T-helper 2 cell (primary cell): Measurements from ENCODE around the gene ZSWIM8.
"Not testable (repeated sequence)": the region's sequence is repeated elsewhere in the genome, so short reads cannot be mapped to it uniquely, and the experiment has no call there.

Experiments used
- DNase-seq, 5 experiments: peaks; one replicate each; pipeline versions ENCODE4 v3.0.0 to v3.0.0-alpha.2; 2012 to 2022

The ZSWIM8 gene

DNA sequence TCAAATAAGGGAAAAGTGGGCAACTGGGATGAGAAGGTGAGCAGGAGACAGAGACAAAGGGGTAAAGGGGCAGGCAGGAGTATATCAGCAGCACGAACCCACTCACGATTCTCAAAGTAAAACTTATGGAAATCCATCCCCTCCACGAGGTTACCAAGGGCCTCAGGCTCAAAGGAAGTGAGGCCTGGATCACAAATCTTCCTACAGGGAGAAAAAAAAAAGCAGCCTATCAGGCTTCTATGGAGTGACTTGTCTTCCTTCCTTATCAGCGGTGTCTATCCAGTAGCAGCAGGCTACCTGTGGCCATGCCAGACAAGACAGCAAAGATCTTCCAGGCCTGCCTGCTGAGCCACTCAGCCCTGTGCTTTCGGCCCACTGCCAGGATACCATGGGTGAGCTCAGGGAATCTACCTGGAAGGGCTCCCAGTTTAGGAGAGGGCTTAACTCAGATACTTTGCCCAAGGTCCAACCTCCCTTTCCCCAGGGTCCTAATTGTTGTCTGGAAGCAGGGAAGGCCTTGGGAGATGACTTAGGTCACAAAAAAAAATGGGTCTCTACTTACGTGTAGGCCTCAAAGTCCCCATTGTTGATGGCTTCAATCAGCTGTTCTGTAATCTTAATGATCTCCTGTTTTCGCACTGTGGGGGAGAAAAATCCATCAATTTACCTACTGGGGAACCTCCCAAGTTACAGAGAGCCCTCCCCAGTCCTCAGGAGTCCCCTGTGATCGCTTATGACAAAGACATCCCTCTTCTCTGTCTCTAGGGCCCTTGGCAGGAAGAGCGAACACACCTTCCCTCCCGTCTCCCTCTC is 31.7 kb downstream of the ZSWIM8 start:
- DNase-seq: no peak

DNA sequence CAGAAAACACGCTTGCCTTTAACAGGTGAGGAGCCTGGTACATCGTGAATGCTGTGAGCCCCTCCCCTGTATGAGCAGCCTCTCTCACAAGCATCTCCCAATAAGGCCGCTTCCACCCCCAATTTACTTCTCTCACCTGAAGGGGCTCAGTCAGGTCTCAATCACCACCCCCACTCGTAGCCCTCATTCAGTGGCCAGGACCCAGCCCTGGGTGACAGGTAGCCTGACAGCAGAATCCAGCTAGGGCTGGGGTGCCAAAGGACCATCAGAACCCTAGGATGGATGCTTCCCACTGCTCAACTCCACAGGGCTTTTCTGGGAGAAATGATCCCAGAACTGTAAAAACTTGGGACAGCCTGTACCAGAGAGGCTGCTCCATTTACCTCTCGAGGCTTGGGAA is 32.4 kb downstream of the ZSWIM8 start:
- no peak for DNase-seq

DNA sequence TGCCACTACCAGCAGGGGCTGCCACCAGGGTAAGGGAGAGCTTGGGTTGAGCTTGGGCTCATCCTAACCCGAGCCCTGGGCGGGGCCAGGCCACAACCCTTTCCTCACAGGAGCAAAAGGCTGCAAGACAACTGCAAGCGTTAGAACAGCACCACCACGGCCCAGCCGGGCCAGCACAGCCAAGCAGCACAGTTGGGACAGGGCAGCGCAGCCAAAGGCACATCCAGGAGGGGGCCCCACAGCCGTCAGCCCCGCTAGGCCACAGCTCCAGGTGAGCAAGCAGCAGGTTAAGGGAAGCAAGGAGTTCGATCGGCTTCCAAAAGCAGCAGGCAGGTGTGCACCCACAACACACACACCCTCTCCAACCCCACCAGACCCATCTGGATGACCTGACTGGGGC is 33.0 kb downstream of the ZSWIM8 start:
- DNase-seq: no peak

DNA sequence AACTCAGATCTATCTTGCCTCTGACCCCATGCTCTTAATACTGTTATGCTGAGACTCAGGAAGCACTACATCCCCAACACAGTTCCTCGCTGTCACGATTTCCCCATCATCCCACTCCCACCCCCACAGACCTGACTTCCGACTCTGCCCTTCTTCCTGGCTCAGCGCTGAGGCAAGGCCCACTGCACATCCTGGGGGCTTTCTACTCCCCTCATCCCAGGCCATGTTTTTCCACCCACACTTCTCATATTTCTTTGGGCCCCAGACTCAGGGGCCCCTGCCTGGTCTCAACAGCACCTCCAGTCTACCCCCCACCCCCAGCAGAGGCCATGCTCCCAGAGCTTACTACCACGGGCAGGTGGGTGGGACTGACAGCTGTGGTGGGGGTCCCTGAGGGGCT is 33.7 kb downstream of the ZSWIM8 start:
- DNase-seq: no peak

DNA sequence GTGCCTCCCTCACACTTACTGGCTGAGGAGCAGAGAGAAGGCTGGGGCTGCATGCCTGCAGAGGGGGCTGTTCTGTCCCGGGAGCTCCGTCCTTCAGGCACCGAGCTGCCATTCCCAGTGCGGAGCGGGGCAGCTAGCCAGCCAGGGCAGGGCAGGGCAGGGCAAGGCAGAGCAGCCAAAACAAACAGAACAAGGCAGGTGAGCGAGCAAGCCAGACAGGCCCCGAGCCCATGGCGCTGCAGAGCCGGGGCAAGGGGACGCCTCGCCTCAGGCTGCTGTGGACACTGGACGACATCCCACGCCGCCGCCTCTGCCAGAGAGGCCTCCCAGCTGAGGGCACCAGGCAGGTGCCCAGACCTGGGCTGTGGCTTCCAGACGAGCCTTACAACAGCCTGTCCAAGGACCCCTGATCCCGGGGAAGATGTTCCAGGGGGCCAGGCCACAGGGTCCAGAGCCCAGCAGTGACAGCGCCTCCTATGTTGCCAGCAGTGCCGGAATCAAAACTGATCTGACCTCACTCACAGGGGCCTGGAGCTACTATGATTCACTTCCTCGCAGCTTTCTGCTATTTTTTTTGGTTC is 34.2 kb downstream of the ZSWIM8 start:
- no peak for DNase-seq

- no peak for DNase-seq
Measured at GRCh38 chr10:73823391-73823790, 38.0 kb downstream of the ZSWIM8 start.

- DNase-seq: no peak
Measured at GRCh38 chr10:73824146-73824725, 38.8 kb downstream of the ZSWIM8 start.

DNA sequence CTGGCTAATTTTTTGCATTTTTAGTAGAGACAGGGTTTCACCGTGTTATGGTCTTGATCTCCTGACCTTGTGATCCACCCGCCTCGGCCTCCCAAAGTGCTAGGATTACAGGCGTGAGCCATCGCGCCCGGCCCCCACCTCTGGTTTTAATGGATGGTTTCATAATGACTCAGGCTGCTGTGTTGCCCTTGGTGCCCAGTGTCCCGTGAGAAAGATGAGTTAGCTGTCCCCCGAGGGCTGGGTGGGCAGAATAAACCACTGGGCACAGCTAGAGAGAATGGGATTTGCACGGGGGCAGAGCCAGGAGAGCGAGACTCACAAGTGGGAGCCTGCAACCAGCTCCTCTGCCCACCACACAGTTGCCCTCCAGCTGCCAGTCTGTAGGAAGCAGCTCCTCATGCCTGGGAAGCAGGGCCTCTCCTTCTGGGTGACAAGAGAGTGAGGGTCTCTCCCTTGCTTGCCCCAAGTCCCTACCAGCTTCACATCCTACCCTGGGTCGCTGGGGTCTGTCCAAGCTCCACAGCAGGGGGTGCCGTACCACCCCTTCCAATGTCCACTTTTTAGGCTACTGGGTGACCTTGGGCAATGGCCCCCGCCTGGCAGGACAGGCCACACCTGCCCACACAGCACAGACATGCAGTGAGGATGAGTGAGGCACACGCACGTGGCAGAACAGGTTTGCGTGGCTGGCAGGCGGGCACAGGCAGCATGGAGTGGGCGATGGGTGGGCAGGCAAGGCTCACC is 42.1 kb downstream of the ZSWIM8 start:
- no peak for DNase-seq

DNA sequence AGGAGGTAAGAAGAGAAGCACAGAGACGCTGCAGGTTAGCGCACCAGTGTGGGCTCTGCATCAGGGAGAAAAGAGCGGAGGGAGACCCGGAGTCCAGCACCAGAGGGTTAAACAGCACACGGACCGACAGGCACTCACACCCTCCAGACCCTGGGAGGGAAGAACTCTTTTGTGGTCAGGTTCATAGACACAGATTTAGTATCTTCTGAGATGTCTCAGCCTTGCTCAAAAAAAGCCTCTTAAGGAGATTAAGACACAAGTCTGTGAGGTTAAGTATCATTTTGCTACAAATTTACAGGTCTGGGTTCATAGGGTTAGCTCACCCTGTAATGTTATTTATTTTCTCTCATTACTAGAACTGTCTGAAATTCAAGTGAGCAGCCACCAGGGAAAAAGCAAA is 42.8 kb downstream of the ZSWIM8 start:
- no peak for DNase-seq

- not testable (repeated sequence) for DNase-seq
Measured at GRCh38 chr10:73829090-73829489, 43.7 kb downstream of the ZSWIM8 start.

DNA sequence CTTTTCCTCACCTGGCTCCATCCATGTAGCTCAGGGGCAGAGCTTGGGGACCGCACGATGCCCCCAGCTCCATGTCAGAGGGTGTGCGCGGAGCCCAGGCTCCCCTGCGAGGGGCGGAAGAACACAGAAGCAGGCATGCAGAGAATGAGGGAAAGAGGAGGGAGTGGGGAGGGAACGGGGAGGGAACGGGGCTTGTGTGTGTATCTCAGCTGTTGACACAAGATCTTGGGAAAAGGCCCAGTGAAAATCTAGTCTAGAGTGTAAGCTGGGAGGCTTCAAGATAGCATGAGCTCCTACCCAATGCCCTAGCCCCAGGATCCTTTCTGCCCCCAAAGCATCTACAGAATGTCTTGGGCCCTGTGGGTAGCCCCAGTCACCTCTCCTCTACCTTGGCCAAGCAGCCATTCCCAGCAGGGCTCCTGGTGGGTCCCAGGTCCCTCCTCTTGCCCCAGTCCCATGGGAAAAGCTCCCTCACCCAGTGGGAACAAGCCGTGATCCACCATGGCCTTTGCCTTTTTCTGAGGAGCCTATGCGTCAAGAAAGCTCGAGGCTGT is 51.1 kb downstream of the ZSWIM8 start:
- no peak for DNase-seq

- DNase-seq: no peak
Measured at GRCh38 chr10:73837072-73837471, 51.7 kb downstream of the ZSWIM8 start.

- DNase-seq: no peak
Measured at GRCh38 chr10:73838008-73838567, 52.7 kb downstream of the ZSWIM8 start.

DNA sequence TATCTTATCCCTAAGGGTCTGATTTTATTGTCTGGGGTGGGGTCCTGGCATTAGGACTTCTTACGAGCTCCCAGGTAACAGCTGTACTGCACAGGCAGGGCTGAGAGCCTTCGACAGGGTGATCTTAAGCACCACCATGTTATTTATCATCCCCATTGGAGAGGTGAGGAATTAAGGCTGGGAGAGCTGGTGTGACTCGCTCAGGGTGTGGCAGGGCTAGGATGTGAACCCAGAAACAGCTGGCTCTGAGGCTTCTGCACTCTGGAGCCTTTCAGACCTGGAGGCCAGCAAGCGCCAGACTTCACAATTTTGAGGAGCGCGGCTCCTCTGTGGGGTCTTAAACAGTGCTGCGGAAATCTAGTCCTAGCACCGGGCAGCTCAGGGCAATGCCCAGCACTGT is 53.4 kb downstream of the ZSWIM8 start:
- DNase-seq: no peak

- DNase-seq: no peak
Measured at GRCh38 chr10:73839276-73839966, 54.0 kb downstream of the ZSWIM8 start.

DNA sequence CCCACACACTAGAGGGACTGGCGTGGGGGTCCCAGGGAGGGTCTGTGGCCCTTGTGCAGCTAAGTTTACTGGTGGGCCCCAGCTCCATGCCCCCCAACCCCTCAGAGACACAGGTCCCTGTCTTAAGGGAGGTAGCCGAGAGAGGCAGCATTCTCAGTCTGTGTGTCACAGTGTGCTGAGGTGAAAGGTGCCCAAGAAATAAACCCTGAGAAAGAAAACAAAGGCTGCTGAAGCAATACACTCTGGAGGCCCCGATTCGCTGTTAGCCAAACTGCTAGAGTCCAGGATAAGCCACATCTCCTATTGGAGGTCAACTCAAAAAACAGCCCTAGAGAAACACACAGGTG is 54.6 kb downstream of the ZSWIM8 start:
- DNase-seq: no peak

- no peak for DNase-seq
Measured at GRCh38 chr10:73840403-73841060, 55.1 kb downstream of the ZSWIM8 start.

DNA sequence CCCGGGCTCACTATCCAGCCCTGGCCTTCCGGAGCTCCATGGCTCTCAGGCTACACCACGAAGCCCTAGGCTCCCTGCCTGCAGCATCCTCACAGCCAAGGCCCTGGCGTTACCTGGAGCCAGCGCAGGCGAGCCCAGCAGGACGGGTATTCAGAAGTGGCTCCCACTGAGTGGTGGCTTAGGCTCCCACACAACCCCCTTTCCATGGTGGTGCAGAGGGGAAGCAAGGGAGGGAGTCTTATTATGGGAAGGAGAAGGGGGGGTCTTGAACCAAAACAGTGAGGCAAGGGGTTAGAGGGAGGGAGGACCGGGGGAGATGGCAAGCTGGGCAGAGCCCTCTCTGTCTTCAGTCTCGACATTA is 55.6 kb downstream of the ZSWIM8 start:
- DNase-seq: no peak

GRCh38 chr10:73841526-73842285 is 56.3 kb downstream of the ZSWIM8 start:
- DNase-seq: no peak

- DNase-seq: no peak
Measured at GRCh38 chr10:73842349-73842748, 56.9 kb downstream of the ZSWIM8 start.

- DNase-seq: no peak
Measured at GRCh38 chr10:73843261-73843660, 57.9 kb downstream of the ZSWIM8 start.
